Right lobe of liver (tissue), 6 donors: ENCODE data around the gene ZNF438. TPM values are rescaled to one million over a fixed set of nuclear protein-coding genes. Genes with fewer than 3 reads are reported as not detected.

Experiments used
- ATAC-seq, 4 donors: fragments of 200-7000 bp; cut with Tn5 transposase; one replicate each; pipeline ENCODE4 v1.9.1; 2020; ENCODE audit warnings: mild to moderate bottlenecking in 4 of 4, moderate library complexity in 4 of 4
- DNase-seq, 3 donors: peaks; one replicate each; pipeline ENCODE4 v3.0.0-alpha.2; 2020
- H3K27ac ChIP-seq, 3 donors: fragments of 200-600 bp; one replicate each; pipeline ENCODE4 v1.8.0; 2022
- H3K27me3 ChIP-seq, 2 donors: fragments of 200-600 bp; one replicate each; pipeline ENCODE4 v1.8.0; 2022
- H3K36me3 ChIP-seq, 4 donors: fragments of 200-600 bp; sonication (generic) in 1 of 4; one replicate each; pipeline versions ENCODE4 v1.5.1 to v1.8.0; 2017 to 2022; ENCODE audit warnings: control low read depth in 1 of 4
- H3K4me1 ChIP-seq, 4 donors: fragments of 200-600 bp; sonication (generic) in 1 of 4; one replicate each; pipeline versions ENCODE4 v1.5.1 to v1.8.0; 2017 to 2022; ENCODE audit warnings: control low read depth in 1 of 4
- H3K4me3 ChIP-seq, 3 donors: fragments of 200-600 bp; one replicate each; pipeline ENCODE4 v1.8.0; 2022
- H3K9me3 ChIP-seq, 4 donors: fragments of 200-600 bp; sonication (generic) in 1 of 4; one replicate each; pipeline versions ENCODE4 v1.5.1 to v1.8.0; 2017 to 2022; ENCODE audit warnings: control low read depth in 1 of 4
- POLR2A ChIP-seq: fragments of 450-650 bp; IDR thresholded peaks from one replicate; pipeline ENCODE4 v1.6.1; 2017; ENCODE audit warnings: antibody characterized with exemption, mild to moderate bottlenecking
- WGBS: methylation state at CpG from one replicate; pipeline ENCODE4 v1.1.6; 2018; ENCODE audit warnings: low coverage, low lambda C conversion rate; ENCODE audit not compliant: insufficient coverage; ENCODE audit errors: missing lambda C conversion rate; 5-methylcytosine and 5-hydroxymethylcytosine counted together
- intact Hi-C, 2 donors: fragments of 100-400 bp; cut with DNase I; formaldehyde crosslinking; loops; one replicate each; pipeline versions ENCODE4 v1.11.2 to v1.14.1; 2022
- total RNA-seq, 6 experiments: library from RNA; depleted of rRNA in 2 of 6; stranded (reverse); fragments of >200 nt in 2 of 6; fragmentation: NEBNext Ultra II Directional in 3 of 6; extraction: Animal tissue kit (Norgen Biotek cat#: 25700) in 3 of 6; gene quantifications; one replicate each; pipeline versions ENCODE4 v1.1.0 to v1.2.4, GENCODE V29; 2016 to 2023
- TF ChIP-seq, protein P1 (sequence below), 4 donors: fragments of 200-600 bp in 3 of 4; fragments of 450-650 bp in 1 of 4; IDR thresholded peaks; one replicate each; pipeline versions ENCODE4 v1.5.1 to v1.8.0; 2016 to 2022; ENCODE audit warnings: antibody characterized with exemption in 4 of 4, mild to moderate bottlenecking in 2 of 4
- donor health status: DM: no; HTN: yes; CAD: no.
- donor health status: DM: no; HTN: no; CAD: no.
- donor health status: DM: no; HTN: no; CAD: no.
- donor health status: DM: no; HTN: yes; CAD: no.
- donor health status: DM: no; HTN: yes; CAD: no.

Gene ZNF438
- total RNA-seq, 6 experiments from 2014 or later = 2.5 to 5.2 (median 3.3) TPM

DNA sequence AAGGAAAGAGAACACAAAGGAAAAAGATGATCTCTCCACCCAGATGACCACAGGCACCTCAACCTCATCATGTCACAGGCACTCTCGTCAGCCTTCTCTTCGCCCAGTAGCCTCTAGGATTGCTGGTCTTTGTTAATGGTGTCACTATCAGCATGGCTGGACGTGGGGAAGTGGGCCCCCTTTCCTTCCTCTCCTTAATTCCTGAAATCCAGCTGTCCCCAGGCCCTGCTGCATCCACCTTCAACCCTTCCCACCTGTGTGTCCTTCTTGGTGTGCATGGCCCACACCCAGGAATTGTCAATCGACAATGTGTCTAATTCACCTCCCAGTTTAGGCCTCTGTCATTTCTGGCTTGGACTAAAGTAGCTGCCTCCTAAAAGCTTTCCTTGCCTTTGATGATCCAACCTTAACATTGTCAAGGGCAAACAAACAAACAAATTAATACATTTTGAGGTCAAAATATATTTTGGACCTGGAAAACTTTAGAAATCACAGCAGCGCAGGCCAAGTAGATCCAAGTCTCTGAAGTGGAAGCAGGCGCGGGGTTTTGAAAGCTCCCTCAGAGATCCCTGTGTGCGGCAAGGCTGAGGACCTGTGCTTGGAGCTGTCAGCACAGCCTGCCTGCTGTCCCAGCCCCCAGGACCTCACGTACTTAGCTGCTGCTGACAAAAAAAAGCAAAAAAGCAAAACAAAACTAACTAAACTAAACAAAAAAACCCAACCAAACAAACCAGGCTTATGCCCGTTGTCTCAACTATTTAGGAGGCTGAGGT lies 208.8 kb downstream of the ZNF438 start:
- Histone ChIP-seq H3K27me3 (no peaks in the 10 kb centered on the region), H3K27ac (no peak overlapping the region), H3K9me3 (no peaks in the 10 kb centered on the region), H3K36me3 (no peaks in the 10 kb centered on the region), H3K4me1 (no peaks in the 10 kb centered on the region), H3K4me3 (no peak overlapping the region)
- TF ChIP-seq, protein P1, sequence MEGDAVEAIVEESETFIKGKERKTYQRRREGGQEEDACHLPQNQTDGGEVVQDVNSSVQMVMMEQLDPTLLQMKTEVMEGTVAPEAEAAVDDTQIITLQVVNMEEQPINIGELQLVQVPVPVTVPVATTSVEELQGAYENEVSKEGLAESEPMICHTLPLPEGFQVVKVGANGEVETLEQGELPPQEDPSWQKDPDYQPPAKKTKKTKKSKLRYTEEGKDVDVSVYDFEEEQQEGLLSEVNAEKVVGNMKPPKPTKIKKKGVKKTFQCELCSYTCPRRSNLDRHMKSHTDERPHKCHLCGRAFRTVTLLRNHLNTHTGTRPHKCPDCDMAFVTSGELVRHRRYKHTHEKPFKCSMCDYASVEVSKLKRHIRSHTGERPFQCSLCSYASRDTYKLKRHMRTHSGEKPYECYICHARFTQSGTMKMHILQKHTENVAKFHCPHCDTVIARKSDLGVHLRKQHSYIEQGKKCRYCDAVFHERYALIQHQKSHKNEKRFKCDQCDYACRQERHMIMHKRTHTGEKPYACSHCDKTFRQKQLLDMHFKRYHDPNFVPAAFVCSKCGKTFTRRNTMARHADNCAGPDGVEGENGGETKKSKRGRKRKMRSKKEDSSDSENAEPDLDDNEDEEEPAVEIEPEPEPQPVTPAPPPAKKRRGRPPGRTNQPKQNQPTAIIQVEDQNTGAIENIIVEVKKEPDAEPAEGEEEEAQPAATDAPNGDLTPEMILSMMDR (IDR thresholded peaks at IDR 0.05) = no peak
- DNase-seq = no peak
- intact Hi-C loops = no loop called here
- no peak for ATAC-seq
- WGBS = 78% methylated on average over 6 of the region's 10 CpGs

DNA sequence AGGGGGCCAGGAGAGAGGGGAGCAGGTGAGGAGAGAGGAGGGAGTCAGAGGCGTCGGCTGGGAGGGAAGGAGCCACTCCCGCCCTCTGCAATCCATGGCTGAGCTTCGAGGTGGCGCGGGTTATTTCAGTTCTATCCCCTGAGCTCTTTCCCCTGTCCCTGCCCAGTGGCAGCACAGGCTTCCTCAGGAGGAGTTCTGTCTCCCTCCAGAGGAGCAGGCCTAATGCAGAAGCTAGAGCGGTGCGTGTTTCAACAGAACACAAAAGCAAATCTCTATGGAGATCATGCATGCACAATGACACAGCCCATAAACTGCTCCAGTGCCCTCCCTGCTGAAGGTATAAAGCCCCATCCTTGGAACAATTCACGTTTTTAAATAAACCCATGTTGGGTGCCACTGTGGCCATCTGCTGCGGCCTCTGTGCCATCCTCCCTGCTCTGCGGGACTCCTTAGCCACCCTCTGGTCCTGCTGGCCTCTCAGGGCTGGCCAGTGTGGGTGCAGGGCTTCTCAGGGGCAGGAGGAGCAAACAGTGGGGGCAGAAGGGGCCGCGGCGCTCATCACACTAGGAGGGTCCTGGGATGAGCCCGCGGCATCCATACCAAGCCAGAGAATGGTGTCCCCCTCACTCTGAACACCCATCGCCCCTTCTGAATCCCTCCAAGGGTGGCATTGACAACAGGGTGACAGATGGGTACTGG lies 209.5 kb downstream of the ZNF438 start:
- ATAC-seq (no peak), DNase-seq (no peak)
- WGBS = 89% methylated on average over 9 of the region's 17 CpGs
- H3K4me3 ChIP-seq = no peak overlapping the region
- H3K27ac ChIP-seq = no peak overlapping the region
- intact Hi-C loops = no loop called here
- H3K4me1 ChIP-seq = no peaks in the 10 kb centered on the region
- no peak for TF ChIP-seq POLR2A
- TF ChIP-seq, protein P1 (IDR thresholded peaks at IDR 0.05) = no peak
- H3K27me3 ChIP-seq = no peaks in the 10 kb centered on the region
- no peaks in the 10 kb centered on the region for H3K9me3 ChIP-seq
- no peaks in the 10 kb centered on the region for H3K36me3 ChIP-seq

DNA sequence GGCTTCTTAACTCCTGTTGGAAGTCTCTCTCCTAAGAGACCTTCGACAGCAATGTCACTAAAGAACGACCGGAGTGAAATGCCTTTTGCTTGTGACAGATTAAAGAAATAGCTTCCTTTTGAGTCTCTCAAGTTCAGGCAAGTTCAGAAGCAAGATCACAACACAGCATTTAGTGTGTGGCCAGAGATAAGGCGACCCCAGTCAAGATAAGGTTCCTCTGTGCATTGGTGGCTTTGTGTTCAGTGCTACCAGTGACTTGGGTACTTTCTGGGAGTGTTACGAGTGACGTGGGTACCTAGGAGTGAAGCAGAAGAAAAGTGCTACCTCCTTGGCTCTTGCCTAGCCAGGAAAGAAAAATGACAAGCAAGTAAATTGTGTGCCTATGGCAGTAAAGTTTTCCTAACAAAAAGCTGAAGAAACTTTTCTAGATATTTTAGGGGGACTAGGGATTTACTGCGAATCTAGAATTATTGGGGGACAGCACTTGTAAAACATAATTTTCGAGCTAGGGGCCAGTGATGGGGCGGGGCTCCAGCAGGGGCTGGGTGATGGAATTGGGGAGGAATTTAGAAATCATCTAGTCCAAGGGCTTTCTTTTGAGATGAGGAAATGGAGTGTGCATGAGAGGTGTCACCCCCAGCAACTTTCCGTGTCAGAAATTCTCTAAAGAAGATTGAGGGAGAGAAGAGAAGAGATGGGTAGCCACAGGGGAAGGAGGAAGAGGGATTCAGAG lies 210.2 kb downstream of the ZNF438 start:
- H3K4me3 ChIP-seq = no peak overlapping the region
- H3K27me3 ChIP-seq = no peaks in the 10 kb centered on the region
- WGBS = 37% methylated on average over 10 of the region's 10 CpGs
- ATAC-seq (peak in 3 of 4 donors; percentile 28 to 39 (median 37)), DNase-seq (no peak)
- intact Hi-C loops = no loop called here
- no peaks in the 10 kb centered on the region for H3K9me3 ChIP-seq
- no peaks in the 10 kb centered on the region for H3K4me1 ChIP-seq
- peak overlapping the region in 2 of 3 donors; percentile 15 to 58 for H3K27ac ChIP-seq
- H3K36me3 ChIP-seq = no peaks in the 10 kb centered on the region
- TF ChIP-seq, protein P1 (IDR thresholded peaks at IDR 0.05) = no peak
- TF ChIP-seq POLR2A = no peak

DNA sequence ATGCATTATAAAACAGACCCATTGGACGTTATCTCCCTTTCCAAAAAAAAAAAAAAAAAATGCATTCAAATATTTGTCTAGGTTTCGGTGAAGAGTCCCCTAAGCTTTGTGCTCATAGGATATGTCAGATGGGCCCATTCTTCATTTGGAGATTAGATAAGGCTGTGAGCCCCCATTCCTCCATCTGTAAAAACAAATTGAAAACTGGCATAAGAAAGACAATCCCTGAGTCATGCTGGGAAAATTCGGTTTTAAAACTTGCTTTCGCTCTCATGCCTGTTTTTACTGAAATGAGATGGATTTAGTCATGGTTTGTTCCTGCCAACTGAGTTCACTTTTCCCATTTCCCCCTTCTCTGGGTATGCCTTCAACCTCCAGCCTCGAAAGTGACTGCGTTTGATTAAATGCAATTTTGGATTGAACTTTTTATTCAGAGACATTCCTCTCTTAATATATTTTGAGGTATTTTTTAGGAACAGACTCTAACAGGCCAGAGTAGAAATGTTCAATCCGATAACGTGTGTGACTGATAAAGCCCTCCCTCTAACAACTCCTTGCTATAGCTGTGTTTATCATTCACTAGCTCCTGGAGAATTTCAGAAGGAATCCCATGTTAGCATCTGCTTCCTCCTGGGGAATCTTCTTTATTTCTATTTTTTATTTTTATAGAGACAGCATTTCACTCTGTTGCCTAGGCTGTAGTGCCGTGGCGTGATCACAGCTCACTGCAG lies 211.2 kb downstream of the ZNF438 start:
- WGBS = 52% methylated on average over 10 of the region's 10 CpGs
- no peaks in the 10 kb centered on the region for H3K27me3 ChIP-seq
- H3K4me3 ChIP-seq = no peak overlapping the region
- intact Hi-C loops = no loop called here
- peak in 1 of 4 donors; percentile 20 for ATAC-seq
- H3K9me3 ChIP-seq = no peaks in the 10 kb centered on the region
- H3K27ac ChIP-seq = peak overlapping the region; percentile 15 to 58 (median 29)
- no peak for DNase-seq
- no peaks in the 10 kb centered on the region for H3K4me1 ChIP-seq
- no peak for TF ChIP-seq POLR2A
- TF ChIP-seq, protein P1 (IDR thresholded peaks at IDR 0.05) = no peak
- H3K36me3 ChIP-seq = no peaks in the 10 kb centered on the region
